Thoracic aorta (tissue), 2 donors: ENCODE measurements around the gene DGKB. TPM values are rescaled to one million over a fixed set of nuclear protein-coding genes. Genes with fewer than 3 reads are reported as not detected.

Experiments
- ATAC-seq: fragments of 150-250 bp; one replicate; pipeline ENCODE4 v1.8.0; 2017; ENCODE audit warnings: low read depth; ENCODE audit not compliant: insufficient number of reproducible peaks, low FRiP score
- DNase-seq: peaks from one replicate; pipeline ENCODE4 v3.0.0-alpha.2; 2020; ENCODE audit warnings: low spot score
- H3K27ac ChIP-seq, 2 donors: fragments of 200-600 bp; sonication (generic); 1 replicate in 1 of 2; 2 replicates in 1 of 2; pipeline ENCODE4 v1.5.1; 2016; ENCODE audit warnings: mild to moderate bottlenecking in 2 of 2, moderate library complexity in 2 of 2
- H3K27me3 ChIP-seq: fragments of 200-600 bp; sonication (generic); replicated peaks from 2 replicates; pipeline ENCODE4 v1.6.0; 2016; ENCODE audit warnings: mild to moderate bottlenecking; ENCODE audit not compliant: insufficient read depth
- H3K36me3 ChIP-seq: fragments of 200-600 bp; sonication (generic); one replicate; pipeline ENCODE4 v1.5.1; 2016
- H3K4me1 ChIP-seq, 2 donors: fragments of 200-600 bp; sonication (generic); 1 replicate in 1 of 2; 2 replicates in 1 of 2; pipeline versions ENCODE4 v1.5.1 to v1.6.0; 2016; ENCODE audit warnings: low read depth in 2 of 2, mild to moderate bottlenecking in 1 of 2; ENCODE audit not compliant: control insufficient read depth in 1 of 2
- H3K4me3 ChIP-seq: fragments of 200-600 bp; sonication (generic); 2 replicates; pipeline ENCODE4 v1.5.1; 2016; ENCODE audit warnings: mild to moderate bottlenecking
- H3K9me3 ChIP-seq: fragments of 200-600 bp; sonication (generic); 2 replicates; pipeline ENCODE4 v1.5.1; 2016
- total RNA-seq, 2 donors: library from RNA; depleted of rRNA; stranded (reverse); fragments of >200 nt; gene quantifications; one replicate each; pipeline versions ENCODE4 v1.1.0 to v1.2.3, GENCODE V29; 2016
- TF ChIP-seq, protein P1 (sequence below): fragments of 200-600 bp; sonication (generic); IDR thresholded peaks from one replicate; pipeline ENCODE4 v1.5.1; 2019; ENCODE audit warnings: antibody characterized with exemption

Gene DGKB
- total RNA-seq, 2 donors from 2014 or later, result 0.56 TPM; not detected in 1

DNA sequence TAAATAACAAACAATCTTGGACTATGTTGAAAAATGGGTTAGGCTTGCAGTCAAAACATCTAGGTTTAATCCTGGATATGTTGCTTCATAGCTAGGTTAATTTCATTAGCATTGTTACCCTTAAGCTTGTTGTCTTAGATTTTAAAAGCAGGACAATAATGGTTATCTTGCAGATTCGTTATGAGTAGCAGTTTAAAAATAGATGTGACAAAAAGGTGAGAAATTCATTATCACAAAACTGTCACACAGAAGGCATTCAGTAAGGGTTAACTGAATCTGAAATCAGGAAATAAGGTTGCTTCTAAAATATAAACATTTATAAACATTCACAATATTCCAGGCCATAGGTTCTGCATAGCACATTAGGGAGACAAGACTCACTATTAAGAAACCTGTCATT is 483.9 kb downstream of the DGKB start:
- no peak for ATAC-seq
- H3K4me3 ChIP-seq, result no peak overlapping the region

DNA sequence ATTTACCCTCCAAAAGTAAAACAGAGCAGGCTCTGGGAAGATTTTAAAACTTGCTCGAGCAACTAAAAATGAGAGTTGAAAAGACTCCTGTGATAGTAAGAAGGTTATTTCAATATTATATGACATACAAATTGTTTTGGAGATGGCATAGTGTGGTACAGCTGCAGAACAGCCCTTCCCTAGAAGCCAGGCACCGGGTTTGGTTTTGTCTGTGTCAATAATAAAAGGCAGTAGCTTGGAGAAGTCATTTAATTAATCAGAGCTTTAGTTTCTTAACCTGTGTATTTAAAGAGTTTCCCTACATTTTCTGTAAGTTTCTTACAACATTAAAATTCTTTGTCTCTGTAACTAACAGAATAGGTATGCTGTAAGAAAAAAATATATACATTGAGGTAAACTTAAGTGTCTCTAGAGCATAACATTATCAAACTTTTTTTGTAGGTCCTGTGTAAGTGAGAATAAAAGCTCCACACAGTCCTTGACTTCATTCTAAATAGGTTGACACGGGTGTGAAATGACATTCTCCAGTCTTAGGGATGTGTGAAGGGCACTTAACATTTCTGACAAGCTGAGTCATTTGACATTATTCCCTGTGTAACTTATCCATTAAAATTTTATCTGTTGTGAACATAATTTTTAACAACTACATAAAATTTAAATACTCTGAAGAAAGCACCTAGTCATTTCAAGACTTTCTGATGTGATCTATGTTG is 488.1 kb downstream of the DGKB start:
- H3K27ac ChIP-seq, result no peak overlapping the region
- H3K4me3 ChIP-seq, result no peak overlapping the region
- H3K9me3 ChIP-seq, result no peaks in the 10 kb centered on the region
- TF ChIP-seq, protein P1, sequence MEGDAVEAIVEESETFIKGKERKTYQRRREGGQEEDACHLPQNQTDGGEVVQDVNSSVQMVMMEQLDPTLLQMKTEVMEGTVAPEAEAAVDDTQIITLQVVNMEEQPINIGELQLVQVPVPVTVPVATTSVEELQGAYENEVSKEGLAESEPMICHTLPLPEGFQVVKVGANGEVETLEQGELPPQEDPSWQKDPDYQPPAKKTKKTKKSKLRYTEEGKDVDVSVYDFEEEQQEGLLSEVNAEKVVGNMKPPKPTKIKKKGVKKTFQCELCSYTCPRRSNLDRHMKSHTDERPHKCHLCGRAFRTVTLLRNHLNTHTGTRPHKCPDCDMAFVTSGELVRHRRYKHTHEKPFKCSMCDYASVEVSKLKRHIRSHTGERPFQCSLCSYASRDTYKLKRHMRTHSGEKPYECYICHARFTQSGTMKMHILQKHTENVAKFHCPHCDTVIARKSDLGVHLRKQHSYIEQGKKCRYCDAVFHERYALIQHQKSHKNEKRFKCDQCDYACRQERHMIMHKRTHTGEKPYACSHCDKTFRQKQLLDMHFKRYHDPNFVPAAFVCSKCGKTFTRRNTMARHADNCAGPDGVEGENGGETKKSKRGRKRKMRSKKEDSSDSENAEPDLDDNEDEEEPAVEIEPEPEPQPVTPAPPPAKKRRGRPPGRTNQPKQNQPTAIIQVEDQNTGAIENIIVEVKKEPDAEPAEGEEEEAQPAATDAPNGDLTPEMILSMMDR, result no peak
- H3K36me3 ChIP-seq, result no peaks in the 10 kb centered on the region
- no peaks in the 10 kb centered on the region for H3K27me3 ChIP-seq
- H3K4me1 ChIP-seq, result no peaks in the 10 kb centered on the region
- ATAC-seq (no peak), DNase-seq (no peak)

More for the DNA sequence above, 483.9 kb downstream of the DGKB start:
- no peak for DNase-seq
- H3K27me3 ChIP-seq, result no peaks in the 10 kb centered on the region
- TF ChIP-seq, protein P1, result no peak
- no peaks in the 10 kb centered on the region for H3K36me3 ChIP-seq
- no peak overlapping the region for H3K27ac ChIP-seq
- H3K9me3 ChIP-seq, result no peaks in the 10 kb centered on the region
- H3K4me1 ChIP-seq, result no peaks in the 10 kb centered on the region

DNA sequence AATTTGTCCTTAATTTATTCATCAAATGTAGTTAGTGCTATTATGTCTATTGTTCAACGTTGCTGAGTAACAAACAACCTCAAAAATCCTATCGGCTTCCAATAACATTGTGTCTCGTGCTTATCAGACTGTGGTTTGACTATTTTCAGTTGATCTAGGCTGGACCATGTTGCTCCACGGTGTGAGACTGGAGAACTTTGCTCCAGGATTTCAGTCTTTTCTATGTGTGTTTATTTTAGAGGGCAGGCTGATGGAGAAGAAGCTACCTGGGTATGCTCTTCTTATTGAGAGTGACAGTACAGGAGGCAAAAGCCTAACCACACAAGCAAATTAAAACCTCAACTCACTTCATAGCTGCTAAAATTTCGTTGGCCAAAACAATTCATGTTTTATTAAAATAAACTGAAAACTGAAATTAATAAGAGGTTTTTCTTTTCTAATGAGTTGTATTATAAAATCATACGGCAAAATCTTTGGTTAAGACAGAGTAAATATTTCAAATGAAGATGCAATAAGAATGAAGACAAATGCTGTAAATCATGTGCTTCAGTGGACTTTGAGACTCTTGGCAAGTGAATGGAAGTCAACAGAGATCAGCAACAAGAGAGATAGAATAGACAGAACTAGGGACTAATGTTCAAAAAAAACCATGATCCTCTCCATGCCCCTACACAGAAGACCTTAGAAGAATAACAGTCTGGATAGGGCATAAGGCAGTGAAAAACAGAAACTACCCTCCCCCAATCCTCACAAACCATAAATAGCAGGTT is 495.1 kb downstream of the DGKB start:
- Histone ChIP-seq H3K4me1 (no peaks in the 10 kb centered on the region), H3K36me3 (no peaks in the 10 kb centered on the region), H3K4me3 (no peak overlapping the region), H3K9me3 (no peaks in the 10 kb centered on the region), H3K27me3 (no peaks in the 10 kb centered on the region), H3K27ac (no peak overlapping the region)
- ATAC-seq (no peak), DNase-seq (no peak)
- TF ChIP-seq, protein P1, result no peak

DNA sequence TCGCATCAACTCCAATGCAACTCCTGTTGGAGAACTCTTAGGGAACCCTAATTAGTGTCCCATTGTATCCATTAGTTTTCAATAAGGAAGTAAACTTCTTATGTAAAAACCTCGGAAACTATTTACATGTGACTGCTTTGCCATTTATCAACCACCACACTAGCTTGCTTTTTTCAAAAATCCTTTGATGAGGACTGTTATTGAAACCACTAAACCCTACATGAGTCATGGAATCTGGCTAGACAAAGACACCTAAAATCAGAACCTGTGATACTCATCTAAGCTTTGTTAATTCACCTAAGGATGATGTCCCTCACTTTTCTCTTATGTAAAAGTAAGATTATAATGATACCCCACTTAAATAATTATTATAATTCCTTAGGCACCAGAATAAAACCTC is 499.0 kb downstream of the DGKB start:
- no peaks in the 10 kb centered on the region for H3K36me3 ChIP-seq
- no peaks in the 10 kb centered on the region for H3K27me3 ChIP-seq
- no peak overlapping the region for H3K4me3 ChIP-seq
- TF ChIP-seq, protein P1, result no peak
- H3K4me1 ChIP-seq, result no peaks in the 10 kb centered on the region
- H3K9me3 ChIP-seq, result no peaks in the 10 kb centered on the region
- no peak overlapping the region for H3K27ac ChIP-seq
- ATAC-seq, result no peak
- no peak for DNase-seq

DNA sequence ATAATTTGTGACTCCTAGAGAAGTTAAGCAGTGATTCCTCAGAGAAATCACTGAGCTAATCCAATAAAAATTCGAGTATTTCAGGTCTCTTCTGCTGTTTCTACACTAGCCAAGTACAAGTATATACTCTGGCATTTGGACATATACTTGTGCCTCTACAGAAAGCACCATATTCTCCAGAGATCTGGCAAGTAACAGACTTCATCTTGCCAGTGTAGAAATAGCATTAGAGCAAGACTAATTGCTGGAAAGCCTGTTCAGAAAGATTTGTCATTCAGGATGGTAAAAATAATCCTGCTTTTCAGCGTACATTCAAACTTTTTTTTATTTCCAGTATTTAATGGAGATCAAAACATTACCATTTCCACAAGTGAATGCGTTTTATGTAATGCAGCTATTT is 502.3 kb downstream of the DGKB start:
- DNase-seq, result no peak
- Histone ChIP-seq H3K36me3 (no peaks in the 10 kb centered on the region), H3K27me3 (no peaks in the 10 kb centered on the region), H3K9me3 (no peaks in the 10 kb centered on the region), H3K4me1 (no peaks in the 10 kb centered on the region), H3K4me3 (no peak overlapping the region), H3K27ac (no peak overlapping the region)
- TF ChIP-seq, protein P1, result no peak
- ATAC-seq, result no peak
